22Rv1 (cell line): ENCODE measurements around the gene CALML6.

Experiments
- H3K27ac ChIP-seq: fragments of 450-650 bp; 2 replicates; pipeline ENCODE4 v1.5.1; 2017
- CTCF ChIP-seq: fragments of 450-650 bp; IDR thresholded peaks from 2 replicates; pipeline ENCODE4 v1.5.1; 2017; ENCODE audit warnings: mild to moderate bottlenecking
- ZFX ChIP-seq: fragments of 450-650 bp; IDR thresholded peaks from 2 replicates; pipeline ENCODE4 v1.6.1; 2017; ENCODE audit warnings: antibody characterized with exemption, borderline replicate concordance

CALML6 gene

GRCh38 chr1:1889090-1889750 lies 25.8 kb upstream of the CALML6 start:
- TF ChIP-seq ZFX (no peak), CTCF (no peak)
- peak overlapping the region; percentile 76 for H3K27ac ChIP-seq

GRCh38 chr1:1889847-1890505 lies 25.1 kb upstream of the CALML6 start:
- H3K27ac ChIP-seq = peak overlapping the region; percentile 76
- no peak for TF ChIP-seq CTCF
- TF ChIP-seq ZFX = no peak

- no peak for TF ChIP-seq CTCF
- no peak for TF ChIP-seq ZFX
- H3K27ac ChIP-seq = peak within 1 kb of the TSS; percentile 76
Measured at GRCh38 chr1:1890506-1891348, 24.3 kb upstream of the CALML6 start, which contains the start of gene GNB1. TSS of gene GNB1 (minus strand) at chr1:1891087. CDS start at chr1:1825453, 65,634 bp downstream.

- H3K27ac ChIP-seq = peak overlapping the region; percentile 76
- TF ChIP-seq CTCF (no peak), ZFX (no peak)
Measured at GRCh38 chr1:1891349-1892078, 23.5 kb upstream of the CALML6 start.

- TF ChIP-seq CTCF = no peak
- TF ChIP-seq ZFX = no peak
- peak overlapping the region; percentile 76 for H3K27ac ChIP-seq
Measured at GRCh38 chr1:1892079-1892762, 22.8 kb upstream of the CALML6 start.

GRCh38 chr1:1892763-1893120 lies 22.3 kb upstream of the CALML6 start:
- H3K27ac ChIP-seq = no peak overlapping the region
- TF ChIP-seq ZFX = no peak
- TF ChIP-seq CTCF = no peak
